Large intestine (tissue), 3 donors: ENCODE data around the gene SAFB. TPM values are rescaled to one million over a fixed set of nuclear protein-coding genes. Genes with fewer than 3 reads are reported as not detected.

Experiments
- DNase-seq, 2 donors: peaks; one replicate each; pipeline versions ENCODE4 v3.0.0 to v3.0.0-alpha.2; 2013
- H3K27ac ChIP-seq: one replicate; pipeline ENCODE4 v1.5.1; 2013; ENCODE audit warnings: low read length
- H3K27me3 ChIP-seq: 2 replicates; pipeline ENCODE4 v1.6.1; 2013; ENCODE audit warnings: low read length; ENCODE audit not compliant: control insufficient read depth, insufficient read depth
- H3K36me3 ChIP-seq: 2 replicates; pipeline ENCODE4 v1.6.1; 2013; ENCODE audit warnings: low read length; ENCODE audit not compliant: control insufficient read depth, insufficient read depth
- H3K4me1 ChIP-seq: one replicate; pipeline ENCODE4 v1.6.1; 2013; ENCODE audit warnings: low read length; ENCODE audit not compliant: control insufficient read depth, insufficient read depth
- H3K4me3 ChIP-seq: one replicate; pipeline ENCODE4 v1.5.1; 2013; ENCODE audit warnings: low read length
- H3K9me3 ChIP-seq: one replicate; pipeline ENCODE4 v1.6.1; 2013; ENCODE audit warnings: mild to moderate bottlenecking, low read depth, low read length, moderate library complexity; ENCODE audit not compliant: control insufficient read depth
- WGBS: methylation state at CpG from one replicate; pipeline ENCODE4 v1.1.5; 2013; ENCODE audit warnings: low lambda C conversion rate; ENCODE audit not compliant: insufficient coverage; 5-methylcytosine and 5-hydroxymethylcytosine counted together
- polyA plus RNA-seq: library from polyadenylated mRNA; unstranded; fragments of 120-200 nt; gene quantifications from one replicate; pipeline ENCODE4 v1.2.1, GENCODE V29; 2013

The SAFB gene
- polyA plus RNA-seq, 1 donor = 111 TPM

DNA sequence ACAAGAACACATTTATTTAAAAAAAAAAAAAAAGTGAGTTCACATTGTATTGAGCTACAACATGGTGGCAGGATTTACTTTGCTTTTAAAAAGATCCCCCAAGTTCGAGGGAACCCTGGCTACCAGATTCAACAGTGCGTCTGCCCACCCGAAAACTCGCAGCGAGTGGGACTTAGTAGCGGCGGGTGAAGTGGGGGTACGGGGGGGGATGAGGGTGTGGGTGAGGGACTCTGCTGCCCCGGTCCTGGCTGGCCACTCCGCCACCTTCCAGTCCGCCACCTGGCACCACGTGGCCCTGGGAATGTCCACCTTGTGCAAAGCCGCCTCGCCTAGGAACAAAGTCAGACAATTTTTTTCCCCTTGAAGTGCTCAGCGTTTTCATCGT is 35.8 kb upstream of the SAFB start:
- no peak for DNase-seq
- Histone ChIP-seq H3K4me1 (peaks cover 5% of the 10 kb centered on the region), H3K36me3 (peaks cover 60% of the 10 kb centered on the region), H3K9me3 (no peaks in the 10 kb centered on the region), H3K4me3 (no peak overlapping the region), H3K27ac (no peak overlapping the region), H3K27me3 (no peaks in the 10 kb centered on the region)
- 100% methylated on average over 4 of the region's 16 CpGs for WGBS

DNA sequence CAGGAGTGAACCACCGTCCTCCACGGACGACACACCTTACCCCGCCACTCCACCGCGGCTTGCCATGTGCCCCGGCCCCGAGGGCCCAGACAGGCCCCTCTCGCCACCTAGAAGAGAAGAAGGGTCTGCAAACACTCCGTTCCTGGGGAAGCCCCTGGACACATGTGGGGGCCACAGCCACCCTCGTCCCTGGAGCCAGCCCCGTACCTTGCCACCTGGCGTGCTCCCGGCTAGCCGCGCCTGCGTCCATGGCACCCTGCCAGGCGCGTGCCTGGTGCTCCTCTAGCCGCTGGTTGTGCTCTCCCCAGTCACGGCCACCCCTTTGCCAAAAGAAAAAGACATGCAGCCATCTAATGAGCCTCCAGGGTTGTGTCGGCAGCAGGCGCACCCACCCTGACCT is 35.2 kb upstream of the SAFB start:
- H3K4me1 ChIP-seq = peaks cover 3% of the 10 kb centered on the region
- no peak for DNase-seq
- WGBS = no CpG with 5 or more reads among the region's 23 CpGs
- no peak overlapping the region for H3K4me3 ChIP-seq
- H3K36me3 ChIP-seq = peaks cover 66% of the 10 kb centered on the region
- H3K27ac ChIP-seq = no peak overlapping the region
- H3K9me3 ChIP-seq = no peaks in the 10 kb centered on the region
- no peaks in the 10 kb centered on the region for H3K27me3 ChIP-seq

DNA sequence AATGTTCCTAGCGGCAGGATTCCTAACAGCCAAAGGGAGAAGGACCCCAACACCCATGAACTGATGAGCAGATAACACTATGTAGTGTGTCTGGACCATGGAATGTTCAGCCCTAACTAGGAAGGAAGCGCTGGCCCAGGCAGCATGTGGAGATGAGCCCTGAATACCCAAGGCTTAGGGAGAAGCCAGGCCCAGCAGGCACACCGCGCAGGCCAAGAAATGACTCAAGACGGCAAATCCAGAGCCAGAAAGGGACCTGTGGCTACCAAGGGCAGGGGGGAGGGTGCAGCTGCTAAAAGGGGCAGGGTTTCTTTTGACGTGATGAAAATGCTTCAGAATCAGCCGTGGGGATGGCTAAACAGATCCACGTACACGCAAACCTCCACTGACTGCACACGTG is 34.4 kb upstream of the SAFB start:
- H3K36me3 ChIP-seq = peaks cover 71% of the 10 kb centered on the region

DNA sequence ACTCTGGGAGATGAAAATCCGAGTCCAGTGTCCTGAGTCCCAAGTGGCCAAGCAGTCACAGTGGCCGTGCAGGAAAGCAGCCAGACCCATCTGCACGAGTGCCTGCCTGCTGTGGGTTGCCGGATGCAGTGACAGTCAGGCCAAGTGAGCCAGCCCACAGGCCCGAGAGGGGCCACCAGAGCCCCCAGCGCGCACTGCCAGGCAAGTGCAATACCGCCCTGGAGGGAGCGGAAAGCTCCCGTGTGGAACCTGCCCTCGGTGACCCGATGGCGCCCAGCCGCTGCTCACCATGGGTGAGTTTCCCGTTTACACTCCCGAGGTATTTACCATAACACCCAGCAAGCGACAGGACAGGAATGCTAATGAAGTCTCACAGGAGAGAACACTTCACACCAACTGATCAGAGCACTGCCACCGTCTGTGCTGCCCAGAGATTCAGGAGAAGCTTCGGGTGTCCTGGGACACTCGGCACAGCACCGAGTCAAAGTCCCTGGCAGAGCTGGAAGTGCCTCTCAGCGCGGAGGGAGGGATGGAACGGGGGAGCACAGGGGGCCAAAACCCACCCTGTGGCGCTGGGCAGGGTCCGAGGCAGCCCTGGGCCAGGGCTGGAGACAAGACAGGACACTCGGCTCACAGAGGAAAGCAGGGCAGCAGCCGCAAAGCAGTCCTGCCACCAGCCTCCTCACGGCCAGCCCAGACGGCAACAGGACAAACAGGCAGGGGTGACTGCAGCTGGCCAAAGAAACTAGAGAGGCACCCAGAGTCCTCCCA is 33.8 kb upstream of the SAFB start:
- Histone ChIP-seq H3K4me1 (peaks cover 5% of the 10 kb centered on the region), H3K36me3 (peaks cover 77% of the 10 kb centered on the region), H3K27ac (no peak overlapping the region), H3K4me3 (no peak overlapping the region), H3K27me3 (no peaks in the 10 kb centered on the region), H3K9me3 (no peaks in the 10 kb centered on the region)
- no CpG with 5 or more reads among the region's 30 CpGs for WGBS
- DNase-seq = no peak

More for the DNA sequence above, 34.4 kb upstream of the SAFB start:
- peaks cover 3% of the 10 kb centered on the region for H3K4me1 ChIP-seq
- H3K27me3 ChIP-seq = no peaks in the 10 kb centered on the region
- no peaks in the 10 kb centered on the region for H3K9me3 ChIP-seq
- H3K27ac ChIP-seq = no peak overlapping the region
- DNase-seq = no peak
- no peak overlapping the region for H3K4me3 ChIP-seq
- WGBS = no CpG with 5 or more reads among the region's 10 CpGs

DNA sequence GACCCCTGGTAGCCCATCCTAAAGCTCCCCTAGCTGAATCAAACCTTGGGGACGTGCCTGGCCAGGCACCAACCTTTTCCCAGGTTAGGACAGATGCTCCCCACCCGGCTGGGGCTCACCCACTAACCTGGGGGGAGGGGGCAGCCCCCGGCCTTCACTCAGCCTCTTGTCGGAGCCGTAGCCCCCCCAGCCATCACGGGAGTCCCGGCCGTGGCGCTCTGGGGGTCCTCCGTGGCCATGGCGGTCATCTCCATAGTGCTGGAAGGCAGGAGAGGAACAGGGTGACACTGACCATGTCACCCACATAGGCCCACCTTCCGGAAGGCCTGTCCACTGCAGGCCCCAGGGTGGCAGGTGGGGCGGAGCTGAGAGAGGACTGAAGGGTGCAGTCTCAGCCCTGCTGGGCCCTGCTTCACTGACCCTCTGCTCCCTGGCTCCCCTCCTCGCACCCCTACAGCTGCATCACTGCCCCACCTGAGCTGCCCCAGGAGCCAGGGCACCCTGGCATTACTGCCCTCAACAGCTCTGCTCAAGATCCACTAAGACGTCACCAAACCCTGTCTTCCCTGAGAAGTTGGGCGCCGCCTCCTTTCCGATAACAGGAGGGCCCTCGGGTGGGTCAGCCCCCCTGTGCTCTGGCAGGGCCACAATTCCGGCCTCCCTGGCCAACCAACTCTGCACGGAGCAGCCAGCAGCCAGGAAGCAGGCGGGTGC is 32.6 kb upstream of the SAFB start:
- Histone ChIP-seq H3K36me3 (peaks cover 88% of the 10 kb centered on the region), H3K27me3 (no peaks in the 10 kb centered on the region), H3K4me1 (peaks cover 15% of the 10 kb centered on the region), H3K9me3 (no peaks in the 10 kb centered on the region), H3K27ac (no peak overlapping the region), H3K4me3 (no peak overlapping the region)
- no peak for DNase-seq
- no CpG with 5 or more reads among the region's 22 CpGs for WGBS

DNA sequence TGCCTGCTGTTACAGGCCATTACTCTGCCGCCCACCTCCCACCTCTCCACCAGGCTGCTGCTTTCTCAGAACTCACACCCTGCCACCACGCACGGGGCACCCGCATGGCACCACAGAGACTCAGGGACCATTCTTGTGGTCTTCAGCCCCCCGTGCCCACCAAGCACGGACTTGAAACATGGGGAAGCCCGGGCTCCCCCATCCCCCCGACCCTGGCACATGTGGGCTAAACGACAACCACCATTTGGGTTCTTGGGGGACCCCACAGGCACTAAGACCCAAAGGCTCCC is 32.1 kb upstream of the SAFB start:
- no CpG with 5 or more reads among the region's 9 CpGs for WGBS

DNA sequence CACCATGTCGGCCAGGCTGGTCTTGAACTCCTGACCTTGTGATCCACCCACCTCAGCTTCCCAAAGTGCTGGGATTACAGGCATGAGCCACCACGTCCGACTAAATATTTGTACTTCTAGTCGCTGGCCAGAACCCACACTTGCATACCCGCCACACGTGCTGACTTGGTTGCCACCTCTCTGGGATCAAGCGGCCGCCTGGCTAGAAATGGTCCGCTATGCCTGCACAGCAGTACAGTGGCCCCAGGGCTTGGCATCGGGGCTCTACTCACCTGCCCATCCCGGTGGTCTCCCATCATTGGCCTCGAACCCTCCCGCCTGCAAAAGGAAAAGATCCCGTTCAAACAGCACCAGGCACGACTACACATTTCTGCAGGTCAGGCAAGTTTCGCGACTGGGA is 31.4 kb upstream of the SAFB start:
- H3K4me3 ChIP-seq = no peak overlapping the region
- H3K4me1 ChIP-seq = peaks cover 12% of the 10 kb centered on the region
- H3K27me3 ChIP-seq = no peaks in the 10 kb centered on the region
- no peak for DNase-seq
- 100% methylated on average over 2 of the region's 17 CpGs for WGBS
- H3K9me3 ChIP-seq = no peaks in the 10 kb centered on the region
- H3K36me3 ChIP-seq = peaks cover 93% of the 10 kb centered on the region
- no peak overlapping the region for H3K27ac ChIP-seq

More for the DNA sequence above, 32.1 kb upstream of the SAFB start:
- Histone ChIP-seq H3K4me3 (no peak overlapping the region), H3K36me3 (peaks cover 93% of the 10 kb centered on the region), H3K27ac (no peak overlapping the region), H3K4me1 (peaks cover 15% of the 10 kb centered on the region), H3K27me3 (no peaks in the 10 kb centered on the region), H3K9me3 (no peaks in the 10 kb centered on the region)
- DNase-seq = no peak

DNA sequence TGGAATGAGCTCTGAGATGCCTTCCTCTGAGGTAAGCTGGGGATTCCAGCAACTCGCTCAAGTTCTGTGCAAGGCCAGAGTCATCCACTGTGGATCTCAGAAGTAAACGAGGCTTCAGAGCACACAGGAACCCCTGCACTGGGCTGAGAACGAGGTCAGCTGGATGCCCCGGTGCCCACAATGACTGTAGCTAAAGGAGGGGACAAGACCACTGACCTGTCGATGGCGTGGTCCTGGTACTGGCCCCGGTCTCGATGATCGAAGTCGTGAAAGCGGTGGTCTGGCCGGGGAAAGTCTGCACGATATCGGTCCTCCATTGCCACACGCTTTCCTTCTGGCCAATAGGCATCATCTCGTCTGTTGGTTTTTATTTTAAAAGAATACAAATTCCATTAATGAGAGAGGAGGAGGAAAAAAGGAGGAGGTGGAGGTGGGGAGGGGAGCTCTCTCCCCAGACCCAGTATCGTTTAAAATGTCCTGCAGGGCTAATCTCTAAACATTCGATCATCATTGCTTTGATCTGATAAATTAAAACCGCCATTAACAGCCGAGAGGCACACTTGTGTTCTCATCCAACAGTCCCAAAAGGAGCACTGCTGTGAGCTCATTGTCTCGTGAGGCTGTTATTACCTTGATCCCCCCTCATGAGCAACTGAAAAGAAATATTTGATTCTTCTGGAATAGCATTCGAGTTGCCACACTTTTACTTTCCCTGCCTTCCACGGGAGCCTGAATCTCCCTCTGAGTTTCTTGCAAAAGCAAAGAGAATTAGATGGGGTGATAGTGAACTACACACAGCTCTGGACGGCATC is 30.1 kb upstream of the SAFB start:
- no peaks in the 10 kb centered on the region for H3K27me3 ChIP-seq
- no peaks in the 10 kb centered on the region for H3K9me3 ChIP-seq
- peaks cover 93% of the 10 kb centered on the region for H3K36me3 ChIP-seq
- no CpG with 5 or more reads among the region's 24 CpGs for WGBS
- peaks cover 12% of the 10 kb centered on the region for H3K4me1 ChIP-seq
- DNase-seq = no peak
- no peak overlapping the region for H3K4me3 ChIP-seq
- H3K27ac ChIP-seq = no peak overlapping the region

DNA sequence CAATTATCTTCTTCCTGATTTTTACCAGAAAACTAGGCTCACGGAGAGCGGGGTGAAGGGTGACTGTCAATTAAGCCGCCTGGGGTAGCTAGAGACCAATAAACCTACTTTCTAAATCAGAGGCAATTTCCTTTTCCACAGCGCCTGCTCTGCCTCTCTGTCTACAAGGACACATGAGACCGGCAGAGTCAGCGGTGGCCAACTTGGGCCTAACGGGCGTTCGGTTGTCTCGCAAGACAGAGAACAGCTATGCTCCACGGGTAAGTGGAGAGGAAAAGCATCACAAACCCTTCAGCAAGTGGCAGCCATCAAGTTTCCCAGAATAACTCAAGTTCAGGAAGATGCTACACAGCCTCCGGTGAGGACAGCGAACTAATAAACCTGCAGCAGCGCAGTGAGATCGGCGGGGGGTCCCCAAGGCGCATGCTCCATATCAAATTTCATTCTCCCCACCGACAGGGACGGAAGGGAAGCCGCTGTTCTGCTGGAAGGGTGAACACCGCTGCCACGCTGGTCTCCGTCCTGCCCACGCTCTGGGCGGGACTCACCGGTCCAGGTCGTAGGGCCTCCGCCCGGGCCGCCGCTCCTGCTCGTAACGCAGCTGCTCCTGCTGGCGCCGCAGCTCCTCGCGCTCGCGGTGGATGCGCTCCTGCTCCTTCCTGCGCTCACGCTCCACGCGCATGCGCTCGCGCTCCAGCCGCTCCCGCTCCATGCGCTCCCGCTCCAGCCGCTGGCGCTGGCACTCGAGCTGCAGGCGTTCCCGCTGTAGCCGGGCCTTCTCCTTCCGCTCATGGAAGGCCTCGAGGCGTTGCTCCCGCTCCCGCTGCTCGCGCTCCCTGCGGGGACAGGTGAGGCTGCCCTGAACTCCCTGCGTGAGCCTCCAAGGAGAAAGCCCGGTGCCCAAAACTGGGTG is 29.3 kb upstream of the SAFB start:
- no peaks in the 10 kb centered on the region for H3K9me3 ChIP-seq
- peak overlapping the region; percentile 68 for H3K27ac ChIP-seq
- peaks cover 12% of the 10 kb centered on the region for H3K4me1 ChIP-seq
- H3K4me3 ChIP-seq = no peak overlapping the region
- H3K27me3 ChIP-seq = no peaks in the 10 kb centered on the region
- WGBS = 98% methylated on average over 9 of the region's 67 CpGs
- peaks cover 93% of the 10 kb centered on the region for H3K36me3 ChIP-seq
- DNase-seq = no peak

DNA sequence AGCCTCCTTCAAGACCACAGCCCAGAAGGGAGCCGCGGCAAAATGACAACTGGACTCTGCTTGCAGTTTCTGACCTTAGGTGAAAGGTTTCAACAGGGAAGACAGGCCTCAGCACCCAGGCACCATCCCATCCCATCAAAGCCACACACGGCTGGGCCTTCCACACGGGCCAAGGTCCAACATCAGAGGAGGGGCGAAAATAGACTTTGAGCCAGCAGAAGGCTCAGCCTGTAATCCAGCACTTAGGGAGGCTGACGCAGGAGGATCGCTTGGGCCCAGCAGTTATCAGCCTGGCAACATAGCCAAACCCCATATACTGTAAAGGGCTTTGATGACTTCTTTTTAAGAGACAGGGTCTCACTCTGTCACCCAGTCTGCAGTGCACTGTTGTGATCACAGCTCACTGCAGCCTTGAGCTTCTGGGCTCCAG is 28.3 kb upstream of the SAFB start:
- H3K4me1 ChIP-seq = peaks cover 12% of the 10 kb centered on the region
- peaks cover 93% of the 10 kb centered on the region for H3K36me3 ChIP-seq
- H3K4me3 ChIP-seq = no peak overlapping the region
- H3K9me3 ChIP-seq = no peaks in the 10 kb centered on the region
- no peaks in the 10 kb centered on the region for H3K27me3 ChIP-seq
- no CpG with 5 or more reads among the region's 7 CpGs for whole genome bisulfite sequencing
- peak overlapping the region; percentile 76 for H3K27ac ChIP-seq
- peak; percentile 88 to 93 for DNase-seq
